SK-N-SH (cell line): ENCODE data around the gene PLD4.

Source experiments
- CHD2 ChIP-seq: fragments of 150-350 bp; IDR thresholded peaks from 2 replicates; pipeline ENCODE4 v1.6.1; 2018; ENCODE audit warnings: low read length; ENCODE audit not compliant: partially characterized antibody
- FOXM1 ChIP-seq: IDR thresholded peaks from 2 replicates; pipeline ENCODE4 v1.4.0; 2012; ENCODE audit warnings: low read depth, mild to moderate bottlenecking
- RAD21 ChIP-seq: IDR thresholded peaks from 2 replicates; pipeline ENCODE4 v1.6.1; 2012; ENCODE audit warnings: mild to moderate bottlenecking, low read length
- SIN3A ChIP-seq: IDR thresholded peaks from 2 replicates; pipeline ENCODE4 v1.6.1; 2012; ENCODE audit warnings: low read depth, mild to moderate bottlenecking, low read length, moderate library complexity, borderline replicate concordance
- SMC3 ChIP-seq: IDR thresholded peaks from 2 replicates; pipeline ENCODE4 v1.6.1; 2012; ENCODE audit warnings: low read depth, low read length, improper control_type of control experiment
- TAF1 ChIP-seq: IDR thresholded peaks from 2 replicates; pipeline ENCODE4 v1.6.1; 2012; ENCODE audit warnings: low read depth, mild to moderate bottlenecking, low read length, moderate library complexity, borderline replicate concordance
- TF ChIP-seq, protein P1 (sequence below): fragments of 200-600 bp; sonication (generic); IDR thresholded peaks from 2 replicates; pipeline ENCODE4 v1.6.1; 2017; ENCODE audit warnings: antibody characterized with exemption, mild to moderate bottlenecking, moderate library complexity
- TF ChIP-seq, protein P2 (sequence below): IDR thresholded peaks from 2 replicates; pipeline ENCODE4; 2012
- TF ChIP-seq, protein P3 (sequence below): IDR thresholded peaks from 2 replicates; pipeline ENCODE4 v1.6.1; 2012; ENCODE audit warnings: mild to moderate bottlenecking, low read depth, low read length, moderate library complexity
- TF ChIP-seq, protein P4 (sequence below): fragments of 150-350 bp; IDR thresholded peaks from 2 replicates; pipeline ENCODE4 v1.6.1; 2017; ENCODE audit warnings: antibody characterized with exemption, low read length, low read depth, borderline replicate concordance

DNA sequence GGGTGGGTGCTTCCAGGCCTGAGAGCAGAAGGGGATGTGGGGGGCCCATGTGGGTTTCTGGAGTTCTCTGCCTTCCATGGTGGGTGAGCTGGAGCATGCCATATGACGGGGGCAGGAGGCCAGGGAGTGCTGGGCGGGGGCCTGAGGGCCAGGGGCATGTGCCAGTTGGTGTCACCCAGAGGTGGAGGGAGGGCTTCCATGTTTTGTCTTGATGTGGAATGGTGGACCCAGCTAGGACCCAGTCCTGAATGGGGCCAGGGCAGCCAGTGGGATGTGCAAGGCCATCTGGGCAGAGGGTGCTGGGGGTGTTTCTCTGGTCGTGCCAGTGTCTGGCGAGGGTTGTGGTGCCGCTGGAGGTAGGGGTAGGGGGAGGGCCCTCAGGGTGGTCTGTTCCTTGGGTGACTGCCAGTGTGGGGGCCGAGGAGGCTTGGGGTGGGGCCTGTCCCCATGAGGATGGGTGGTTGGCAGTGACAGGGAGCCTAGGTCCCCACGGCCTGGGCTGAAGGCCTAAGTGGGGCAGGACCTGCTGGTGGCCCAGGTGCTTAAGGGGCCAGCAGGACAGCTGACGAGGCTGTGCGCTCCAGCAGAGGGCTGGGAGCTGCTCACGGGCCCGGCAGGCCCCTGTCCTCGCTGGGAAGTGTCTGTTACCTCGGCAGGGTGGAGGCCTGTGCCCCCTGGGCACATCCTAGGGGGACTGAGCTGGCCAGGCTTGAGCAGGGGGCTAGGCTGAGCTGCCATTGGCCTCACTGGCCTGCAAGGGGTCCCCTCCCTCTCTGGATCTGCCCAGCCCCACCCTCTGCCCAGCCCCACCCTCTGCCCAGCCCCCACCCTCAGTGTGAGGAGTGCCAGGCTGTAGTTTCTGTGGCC, 32.8 kb upstream of the PLD4 start:
- TF ChIP-seq, protein P1, sequence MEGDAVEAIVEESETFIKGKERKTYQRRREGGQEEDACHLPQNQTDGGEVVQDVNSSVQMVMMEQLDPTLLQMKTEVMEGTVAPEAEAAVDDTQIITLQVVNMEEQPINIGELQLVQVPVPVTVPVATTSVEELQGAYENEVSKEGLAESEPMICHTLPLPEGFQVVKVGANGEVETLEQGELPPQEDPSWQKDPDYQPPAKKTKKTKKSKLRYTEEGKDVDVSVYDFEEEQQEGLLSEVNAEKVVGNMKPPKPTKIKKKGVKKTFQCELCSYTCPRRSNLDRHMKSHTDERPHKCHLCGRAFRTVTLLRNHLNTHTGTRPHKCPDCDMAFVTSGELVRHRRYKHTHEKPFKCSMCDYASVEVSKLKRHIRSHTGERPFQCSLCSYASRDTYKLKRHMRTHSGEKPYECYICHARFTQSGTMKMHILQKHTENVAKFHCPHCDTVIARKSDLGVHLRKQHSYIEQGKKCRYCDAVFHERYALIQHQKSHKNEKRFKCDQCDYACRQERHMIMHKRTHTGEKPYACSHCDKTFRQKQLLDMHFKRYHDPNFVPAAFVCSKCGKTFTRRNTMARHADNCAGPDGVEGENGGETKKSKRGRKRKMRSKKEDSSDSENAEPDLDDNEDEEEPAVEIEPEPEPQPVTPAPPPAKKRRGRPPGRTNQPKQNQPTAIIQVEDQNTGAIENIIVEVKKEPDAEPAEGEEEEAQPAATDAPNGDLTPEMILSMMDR: no peak
- TF ChIP-seq, protein P2, sequence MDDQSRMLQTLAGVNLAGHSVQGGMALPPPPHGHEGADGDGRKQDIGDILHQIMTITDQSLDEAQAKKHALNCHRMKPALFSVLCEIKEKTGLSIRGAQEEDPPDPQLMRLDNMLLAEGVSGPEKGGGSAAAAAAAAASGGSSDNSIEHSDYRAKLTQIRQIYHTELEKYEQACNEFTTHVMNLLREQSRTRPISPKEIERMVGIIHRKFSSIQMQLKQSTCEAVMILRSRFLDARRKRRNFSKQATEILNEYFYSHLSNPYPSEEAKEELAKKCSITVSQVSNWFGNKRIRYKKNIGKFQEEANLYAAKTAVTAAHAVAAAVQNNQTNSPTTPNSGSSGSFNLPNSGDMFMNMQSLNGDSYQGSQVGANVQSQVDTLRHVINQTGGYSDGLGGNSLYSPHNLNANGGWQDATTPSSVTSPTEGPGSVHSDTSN: no peak
- TF ChIP-seq TAF1: no peak
- TF ChIP-seq, protein P3, sequence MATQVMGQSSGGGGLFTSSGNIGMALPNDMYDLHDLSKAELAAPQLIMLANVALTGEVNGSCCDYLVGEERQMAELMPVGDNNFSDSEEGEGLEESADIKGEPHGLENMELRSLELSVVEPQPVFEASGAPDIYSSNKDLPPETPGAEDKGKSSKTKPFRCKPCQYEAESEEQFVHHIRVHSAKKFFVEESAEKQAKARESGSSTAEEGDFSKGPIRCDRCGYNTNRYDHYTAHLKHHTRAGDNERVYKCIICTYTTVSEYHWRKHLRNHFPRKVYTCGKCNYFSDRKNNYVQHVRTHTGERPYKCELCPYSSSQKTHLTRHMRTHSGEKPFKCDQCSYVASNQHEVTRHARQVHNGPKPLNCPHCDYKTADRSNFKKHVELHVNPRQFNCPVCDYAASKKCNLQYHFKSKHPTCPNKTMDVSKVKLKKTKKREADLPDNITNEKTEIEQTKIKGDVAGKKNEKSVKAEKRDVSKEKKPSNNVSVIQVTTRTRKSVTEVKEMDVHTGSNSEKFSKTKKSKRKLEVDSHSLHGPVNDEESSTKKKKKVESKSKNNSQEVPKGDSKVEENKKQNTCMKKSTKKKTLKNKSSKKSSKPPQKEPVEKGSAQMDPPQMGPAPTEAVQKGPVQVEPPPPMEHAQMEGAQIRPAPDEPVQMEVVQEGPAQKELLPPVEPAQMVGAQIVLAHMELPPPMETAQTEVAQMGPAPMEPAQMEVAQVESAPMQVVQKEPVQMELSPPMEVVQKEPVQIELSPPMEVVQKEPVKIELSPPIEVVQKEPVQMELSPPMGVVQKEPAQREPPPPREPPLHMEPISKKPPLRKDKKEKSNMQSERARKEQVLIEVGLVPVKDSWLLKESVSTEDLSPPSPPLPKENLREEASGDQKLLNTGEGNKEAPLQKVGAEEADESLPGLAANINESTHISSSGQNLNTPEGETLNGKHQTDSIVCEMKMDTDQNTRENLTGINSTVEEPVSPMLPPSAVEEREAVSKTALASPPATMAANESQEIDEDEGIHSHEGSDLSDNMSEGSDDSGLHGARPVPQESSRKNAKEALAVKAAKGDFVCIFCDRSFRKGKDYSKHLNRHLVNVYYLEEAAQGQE: no peak
- TF ChIP-seq RAD21: no peak
- TF ChIP-seq FOXM1: no peak
- TF ChIP-seq, protein P4, sequence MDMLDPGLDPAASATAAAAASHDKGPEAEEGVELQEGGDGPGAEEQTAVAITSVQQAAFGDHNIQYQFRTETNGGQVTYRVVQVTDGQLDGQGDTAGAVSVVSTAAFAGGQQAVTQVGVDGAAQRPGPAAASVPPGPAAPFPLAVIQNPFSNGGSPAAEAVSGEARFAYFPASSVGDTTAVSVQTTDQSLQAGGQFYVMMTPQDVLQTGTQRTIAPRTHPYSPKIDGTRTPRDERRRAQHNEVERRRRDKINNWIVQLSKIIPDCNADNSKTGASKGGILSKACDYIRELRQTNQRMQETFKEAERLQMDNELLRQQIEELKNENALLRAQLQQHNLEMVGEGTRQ: no peak
- no peak for TF ChIP-seq SMC3
- TF ChIP-seq CHD2: no peak
- TF ChIP-seq SIN3A: no peak
